Duodenal mucosa (tissue), 2 donors: ENCODE measurements around the gene CST1.
"Not testable (repeated sequence)": the region's sequence is repeated elsewhere in the genome, so short reads cannot be mapped to it uniquely, and the experiment has no call there.

ENCODE experiments used
- H3K27ac ChIP-seq: one replicate; pipeline ENCODE4 v1.7.0; 2013; ENCODE audit warnings: low read depth, low read length
- H3K27me3 ChIP-seq, 2 donors: one replicate each; pipeline ENCODE4 v1.7.0; 2013; ENCODE audit warnings: low read length in 2 of 2, control low read depth in 1 of 2; ENCODE audit not compliant: insufficient read depth in 2 of 2, control insufficient read depth in 1 of 2
- H3K36me3 ChIP-seq, 2 donors: one replicate each; pipeline ENCODE4 v1.7.0; 2013; ENCODE audit warnings: low read length in 2 of 2, control low read depth in 1 of 2; ENCODE audit not compliant: insufficient read depth in 2 of 2, control insufficient read depth in 1 of 2
- H3K4me1 ChIP-seq, 2 donors: one replicate each; pipeline ENCODE4 v1.7.0; 2013; ENCODE audit warnings: low read length in 2 of 2, control low read depth in 1 of 2; ENCODE audit not compliant: insufficient read depth in 2 of 2, control insufficient read depth in 1 of 2
- H3K4me3 ChIP-seq, 2 donors: one replicate each; pipeline ENCODE4 v1.7.0; 2013; ENCODE audit warnings: low read length in 2 of 2, low read depth in 1 of 2
- H3K9ac ChIP-seq, 2 donors: one replicate each; pipeline ENCODE4 v1.7.0; 2013; ENCODE audit warnings: low read length in 2 of 2, low read depth in 1 of 2
- H3K9me3 ChIP-seq, 2 donors: one replicate each; pipeline ENCODE4 v1.7.0; 2013; ENCODE audit warnings: low read length in 2 of 2, control low read depth in 1 of 2; ENCODE audit not compliant: control insufficient read depth in 1 of 2

Gene CST1

DNA sequence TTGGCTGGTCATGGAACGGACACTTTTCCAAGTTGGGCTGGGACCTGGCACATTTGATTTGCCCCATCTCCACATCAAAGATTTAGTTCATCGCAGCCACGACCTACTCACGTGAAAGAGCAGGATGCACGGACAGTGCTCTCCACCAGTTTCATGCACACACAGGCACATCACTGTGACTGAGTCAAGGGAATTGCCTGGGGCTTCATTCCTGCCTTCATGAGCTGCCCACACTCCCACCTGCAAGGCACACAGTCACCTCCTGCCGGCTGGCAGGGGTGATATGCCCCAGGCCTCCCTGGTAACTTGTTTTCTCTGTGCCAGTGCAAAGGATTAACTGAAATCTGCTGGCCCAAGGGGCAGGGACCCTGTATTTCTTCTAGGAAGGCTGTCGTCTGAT, 23.3 kb upstream of the CST1 start:
- Histone ChIP-seq H3K9me3 (no peaks in the 10 kb centered on the region), H3K9ac (no peak overlapping the region), H3K4me3 (no peak overlapping the region), H3K4me1 (no peaks in the 10 kb centered on the region), H3K27ac (no peak overlapping the region), H3K27me3 (no peaks in the 10 kb centered on the region), H3K36me3 (no peaks in the 10 kb centered on the region)

DNA sequence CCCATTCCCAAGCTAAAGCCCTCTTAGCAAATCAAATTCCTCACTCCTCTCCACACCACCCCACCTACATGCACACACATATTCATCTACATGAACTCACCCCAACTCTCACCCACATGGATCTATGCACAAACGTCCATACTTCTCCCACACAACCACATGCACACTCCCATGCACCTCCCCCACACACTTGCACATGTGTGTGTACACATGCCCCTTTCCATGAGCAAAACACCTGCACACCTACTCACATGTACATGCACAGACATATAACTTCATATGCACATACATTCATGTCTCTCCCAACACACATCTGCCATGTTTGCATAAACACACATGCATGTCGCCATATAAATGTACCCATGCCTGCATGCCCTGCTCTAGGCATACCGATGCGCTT, 22.8 kb upstream of the CST1 start:
- H3K9me3 ChIP-seq: no peaks in the 10 kb centered on the region
- H3K4me3 ChIP-seq: no peak overlapping the region
- H3K27ac ChIP-seq: no peak overlapping the region
- no peaks in the 10 kb centered on the region for H3K27me3 ChIP-seq
- H3K36me3 ChIP-seq: no peaks in the 10 kb centered on the region
- no peaks in the 10 kb centered on the region for H3K4me1 ChIP-seq
- H3K9ac ChIP-seq: no peak overlapping the region

DNA sequence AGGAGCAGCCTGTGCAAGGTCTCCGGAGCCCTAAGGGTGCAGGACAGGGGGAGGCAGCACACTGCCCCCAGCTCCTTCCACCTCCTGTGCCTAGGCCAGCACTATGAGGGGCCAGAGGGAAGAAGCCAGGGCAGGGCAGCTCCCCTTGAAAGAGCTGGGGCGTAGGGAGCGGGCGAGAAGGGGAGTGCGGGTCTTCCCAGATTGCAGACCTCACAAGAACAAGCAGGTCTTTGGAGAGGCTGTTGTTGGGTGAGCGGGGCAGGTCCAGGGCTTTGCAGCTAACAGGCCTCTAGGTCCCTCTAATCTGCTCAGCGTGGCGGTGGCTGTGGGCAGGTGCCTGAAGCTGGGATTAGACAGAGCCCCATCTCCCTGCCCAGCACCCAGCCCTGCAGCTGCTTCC, 22.4 kb upstream of the CST1 start:
- Histone ChIP-seq H3K9me3 (no peaks in the 10 kb centered on the region), H3K36me3 (no peaks in the 10 kb centered on the region), H3K27ac (no peak overlapping the region), H3K27me3 (no peaks in the 10 kb centered on the region), H3K4me1 (no peaks in the 10 kb centered on the region), H3K9ac (no peak overlapping the region), H3K4me3 (no peak overlapping the region)

- Histone ChIP-seq H3K27me3 (no peaks in the 10 kb centered on the region), H3K4me1 (no peaks in the 10 kb centered on the region), H3K9me3 (no peaks in the 10 kb centered on the region), H3K36me3 (no peaks in the 10 kb centered on the region), H3K4me3 (no peak overlapping the region), H3K9ac (no peak overlapping the region), H3K27ac (no peak overlapping the region)
Observed at GRCh38 chr20:23772074-23772473, 21.3 kb upstream of the CST1 start.

- Histone ChIP-seq H3K27me3 (no peaks in the 10 kb centered on the region), H3K4me3 (no peak overlapping the region), H3K9me3 (no peaks in the 10 kb centered on the region), H3K36me3 (no peaks in the 10 kb centered on the region), H3K27ac (no peak overlapping the region), H3K4me1 (no peaks in the 10 kb centered on the region), H3K9ac (no peak overlapping the region)
Observed at GRCh38 chr20:23770384-23770783, 19.6 kb upstream of the CST1 start.

GRCh38 chr20:23768520-23768919, 17.8 kb upstream of the CST1 start:
- H3K9ac ChIP-seq, H3K9me3 ChIP-seq, H3K27ac ChIP-seq, H3K36me3 ChIP-seq, H3K27me3 ChIP-seq, H3K4me1 ChIP-seq, H3K4me3 ChIP-seq: not testable (repeated sequence)

- H3K27ac ChIP-seq: no peak overlapping the region
- no peak overlapping the region for H3K9ac ChIP-seq
- H3K4me3 ChIP-seq: no peak overlapping the region
- no peaks in the 10 kb centered on the region for H3K36me3 ChIP-seq
- H3K27me3 ChIP-seq: no peaks in the 10 kb centered on the region
- H3K4me1 ChIP-seq: no peaks in the 10 kb centered on the region
- no peaks in the 10 kb centered on the region for H3K9me3 ChIP-seq
Observed at GRCh38 chr20:23766531-23766930, 15.8 kb upstream of the CST1 start.

- H3K9me3 ChIP-seq: no peaks in the 10 kb centered on the region
- no peaks in the 10 kb centered on the region for H3K36me3 ChIP-seq
- H3K27ac ChIP-seq: no peak overlapping the region
- H3K9ac ChIP-seq: no peak overlapping the region
- no peak overlapping the region for H3K4me3 ChIP-seq
- H3K4me1 ChIP-seq: no peaks in the 10 kb centered on the region
- H3K27me3 ChIP-seq: no peaks in the 10 kb centered on the region
Observed at GRCh38 chr20:23765578-23765977, 14.8 kb upstream of the CST1 start.

DNA sequence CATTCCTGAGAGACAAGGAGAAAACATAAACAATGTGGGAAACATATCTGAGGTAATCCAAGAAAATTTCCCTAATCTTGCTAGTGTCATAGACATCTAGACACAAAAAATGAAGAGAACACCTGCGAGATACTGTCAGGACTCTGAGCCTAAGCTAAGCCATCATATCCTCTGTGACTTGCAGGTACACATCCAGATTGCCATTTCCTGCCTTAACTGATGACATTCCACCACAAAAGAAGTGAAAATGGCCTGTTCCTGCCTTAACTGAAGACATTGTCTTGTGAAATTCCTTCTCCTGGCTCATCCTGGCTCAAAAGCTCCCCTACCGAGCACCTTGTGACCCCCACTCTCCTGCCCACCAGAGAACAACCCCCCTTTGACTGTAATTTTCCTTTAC, 13.9 kb upstream of the CST1 start:
- not testable (repeated sequence) for H3K27ac ChIP-seq, H3K4me3 ChIP-seq, H3K9me3 ChIP-seq, H3K9ac ChIP-seq, H3K27me3 ChIP-seq, H3K36me3 ChIP-seq, H3K4me1 ChIP-seq

- Histone ChIP-seq H3K27ac (no peak overlapping the region), H3K27me3 (no peaks in the 10 kb centered on the region), H3K36me3 (no peaks in the 10 kb centered on the region), H3K9ac (no peak overlapping the region), H3K4me3 (no peak overlapping the region), H3K9me3 (no peaks in the 10 kb centered on the region), H3K4me1 (no peaks in the 10 kb centered on the region)
Observed at GRCh38 chr20:23763345-23763744, 12.6 kb upstream of the CST1 start.

DNA sequence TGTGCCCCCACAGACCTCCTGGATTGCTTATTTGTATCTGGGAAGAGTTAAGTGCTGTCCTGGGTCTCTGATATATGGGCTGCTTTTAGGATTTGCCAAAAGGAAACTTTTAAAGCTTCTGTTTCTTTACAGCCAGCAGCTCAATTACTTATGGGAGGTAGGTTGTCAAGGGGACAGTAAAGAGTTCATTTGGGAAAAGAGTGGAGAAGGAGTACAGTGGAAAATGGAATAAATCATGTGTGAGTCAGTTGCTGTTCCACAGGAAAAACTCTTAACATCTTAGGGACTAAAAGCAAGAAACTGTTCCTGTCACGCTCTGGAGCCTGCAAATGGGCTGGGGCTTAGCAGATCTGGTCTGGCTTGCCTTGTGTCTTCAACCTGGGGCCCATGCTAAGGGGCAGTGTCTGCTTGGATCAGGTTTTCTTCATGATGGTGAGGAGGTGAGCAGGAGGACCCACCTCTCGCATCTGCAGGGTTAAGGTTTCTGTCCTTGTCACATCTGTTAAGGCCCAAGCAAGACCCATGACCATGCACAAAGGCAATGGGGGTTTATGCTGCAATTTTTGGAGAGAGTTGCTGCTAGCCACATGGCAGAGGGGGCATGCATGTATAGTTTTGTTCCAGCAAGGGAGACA, 8.7 kb upstream of the CST1 start:
- no peaks in the 10 kb centered on the region for H3K36me3 ChIP-seq
- H3K4me1 ChIP-seq: no peaks in the 10 kb centered on the region
- no peak overlapping the region for H3K9ac ChIP-seq
- no peak overlapping the region for H3K27ac ChIP-seq
- H3K9me3 ChIP-seq: no peaks in the 10 kb centered on the region
- no peak overlapping the region for H3K4me3 ChIP-seq
- H3K27me3 ChIP-seq: no peaks in the 10 kb centered on the region
